ENCODE measurements around the gene UQCR11.

DNA sequence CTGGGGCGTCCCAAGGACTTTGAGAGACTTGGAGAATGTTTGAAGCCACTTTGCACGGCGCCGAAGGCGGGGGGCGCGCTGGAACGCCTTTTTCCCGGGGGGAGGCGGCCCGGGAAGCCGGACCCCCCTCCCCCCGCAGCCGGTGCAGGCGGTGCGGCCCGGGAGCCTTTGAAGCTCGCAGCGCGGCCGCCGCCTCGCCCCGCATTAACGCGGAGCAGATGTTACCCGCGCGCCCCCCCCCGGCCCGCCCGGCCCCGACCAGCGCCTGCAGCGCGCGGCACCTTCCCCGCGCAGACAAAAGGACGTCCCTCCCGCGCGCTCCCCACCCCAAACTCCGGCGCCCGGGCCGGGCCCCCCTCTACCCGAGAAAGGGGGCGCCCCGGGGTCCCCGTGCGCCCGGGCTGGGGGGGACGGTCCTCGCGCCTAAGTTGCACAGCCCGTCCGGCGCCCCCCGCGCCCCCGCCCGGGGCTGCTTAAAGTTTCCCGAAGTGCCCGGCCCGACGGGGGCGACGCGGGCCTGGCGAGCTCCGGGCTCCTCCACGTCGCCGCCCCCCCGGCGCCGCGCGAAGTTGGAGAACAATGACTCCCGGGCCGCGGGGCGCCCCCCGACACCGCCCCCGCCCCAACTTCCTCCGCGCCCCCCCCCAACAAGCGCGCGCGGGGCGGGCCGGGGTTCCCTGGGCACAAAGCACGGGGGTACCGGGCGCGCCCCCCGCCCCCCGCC lies 46.5 kb upstream of the UQCR11 start:
- TF ChIP-seq, protein P1, sequence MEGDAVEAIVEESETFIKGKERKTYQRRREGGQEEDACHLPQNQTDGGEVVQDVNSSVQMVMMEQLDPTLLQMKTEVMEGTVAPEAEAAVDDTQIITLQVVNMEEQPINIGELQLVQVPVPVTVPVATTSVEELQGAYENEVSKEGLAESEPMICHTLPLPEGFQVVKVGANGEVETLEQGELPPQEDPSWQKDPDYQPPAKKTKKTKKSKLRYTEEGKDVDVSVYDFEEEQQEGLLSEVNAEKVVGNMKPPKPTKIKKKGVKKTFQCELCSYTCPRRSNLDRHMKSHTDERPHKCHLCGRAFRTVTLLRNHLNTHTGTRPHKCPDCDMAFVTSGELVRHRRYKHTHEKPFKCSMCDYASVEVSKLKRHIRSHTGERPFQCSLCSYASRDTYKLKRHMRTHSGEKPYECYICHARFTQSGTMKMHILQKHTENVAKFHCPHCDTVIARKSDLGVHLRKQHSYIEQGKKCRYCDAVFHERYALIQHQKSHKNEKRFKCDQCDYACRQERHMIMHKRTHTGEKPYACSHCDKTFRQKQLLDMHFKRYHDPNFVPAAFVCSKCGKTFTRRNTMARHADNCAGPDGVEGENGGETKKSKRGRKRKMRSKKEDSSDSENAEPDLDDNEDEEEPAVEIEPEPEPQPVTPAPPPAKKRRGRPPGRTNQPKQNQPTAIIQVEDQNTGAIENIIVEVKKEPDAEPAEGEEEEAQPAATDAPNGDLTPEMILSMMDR (conservative IDR thresholded peaks at IDR 0.05; ENCODE audit: low read length) = 0 out of 2 replicates have a peak, but pooled peaks have one; percentile 26
- TF ChIP-seq EZH2phosphoT487 (IDR thresholded peaks at IDR 0.05; ENCODE audit: borderline replicate concordance, low read depth, low read length) = no peak
